ENCODE data around the gene SEMA5B. TPM values are rescaled to one million over a fixed set of nuclear protein-coding genes. Genes with fewer than 3 reads are reported as not detected.

SEMA5B gene
- total RNA-seq, 1 experiment from 2014 or later: 0.16 TPM

GRCh38 chr3:123044981-123045763 lies 17.6 kb upstream of the SEMA5B start:
- peaks cover 5% of the 10 kb centered on the region for H3K4me1 ChIP-seq

GRCh38 chr3:123042413-123042812 lies 14.8 kb upstream of the SEMA5B start:
- Histone ChIP-seq H3K27me3 (no peaks in the 10 kb centered on the region; the same call in 1 of the 2 replicates), H3K4me1 (peaks cover 5% of the 10 kb centered on the region), H3K9me3 (replicated peaks) (no peaks in the 10 kb centered on the region), H3K36me3 (no peaks in the 10 kb centered on the region), H3K4me3 (no peak overlapping the region), H3K27ac (no peak overlapping the region)
- DNase-seq: no peak

More at GRCh38 chr3:123044981-123045763, 17.6 kb upstream of the SEMA5B start:
- H3K36me3 ChIP-seq: no peaks in the 10 kb centered on the region
- no peaks in the 10 kb centered on the region for H3K9me3 ChIP-seq (replicated peaks)
- H3K27ac ChIP-seq: no peak overlapping the region
- no peak for DNase-seq
- H3K4me3 ChIP-seq: no peak overlapping the region
- no peaks in the 10 kb centered on the region; the same call in 1 of the 2 replicates for H3K27me3 ChIP-seq

- no peaks in the 10 kb centered on the region; the same call in 1 of the 2 replicates for H3K27me3 ChIP-seq
These were observed 11.6 kb upstream of the SEMA5B start for GRCh38 chr3:123039178-123039577.

GRCh38 chr3:123038751-123039150 lies 11.2 kb upstream of the SEMA5B start:
- H3K27me3 ChIP-seq: no peaks in the 10 kb centered on the region; the same call in 1 of the 2 replicates
- H3K27ac ChIP-seq: no peak overlapping the region
- H3K36me3 ChIP-seq: no peaks in the 10 kb centered on the region
- H3K4me1 ChIP-seq: no peaks in the 10 kb centered on the region
- no peaks in the 10 kb centered on the region for H3K9me3 ChIP-seq (replicated peaks)
- no peak overlapping the region for H3K4me3 ChIP-seq
- no peak for DNase-seq

More at GRCh38 chr3:123039178-123039577, 11.6 kb upstream of the SEMA5B start:
- H3K4me1 ChIP-seq: no peaks in the 10 kb centered on the region
- no peak overlapping the region for H3K4me3 ChIP-seq
- no peaks in the 10 kb centered on the region for H3K9me3 ChIP-seq (replicated peaks)
- H3K27ac ChIP-seq: no peak overlapping the region
- H3K36me3 ChIP-seq: no peaks in the 10 kb centered on the region
- DNase-seq: no peak

GRCh38 chr3:123037015-123037375 lies 9.4 kb upstream of the SEMA5B start:
- H3K27ac ChIP-seq: no peak overlapping the region
- H3K27me3 ChIP-seq: no peaks in the 10 kb centered on the region; the same call in 1 of the 2 replicates
- no peaks in the 10 kb centered on the region for H3K9me3 ChIP-seq (replicated peaks)
- H3K4me3 ChIP-seq: no peak overlapping the region
- no peaks in the 10 kb centered on the region for H3K36me3 ChIP-seq
- DNase-seq: no peak
- no peaks in the 10 kb centered on the region for H3K4me1 ChIP-seq

DNA sequence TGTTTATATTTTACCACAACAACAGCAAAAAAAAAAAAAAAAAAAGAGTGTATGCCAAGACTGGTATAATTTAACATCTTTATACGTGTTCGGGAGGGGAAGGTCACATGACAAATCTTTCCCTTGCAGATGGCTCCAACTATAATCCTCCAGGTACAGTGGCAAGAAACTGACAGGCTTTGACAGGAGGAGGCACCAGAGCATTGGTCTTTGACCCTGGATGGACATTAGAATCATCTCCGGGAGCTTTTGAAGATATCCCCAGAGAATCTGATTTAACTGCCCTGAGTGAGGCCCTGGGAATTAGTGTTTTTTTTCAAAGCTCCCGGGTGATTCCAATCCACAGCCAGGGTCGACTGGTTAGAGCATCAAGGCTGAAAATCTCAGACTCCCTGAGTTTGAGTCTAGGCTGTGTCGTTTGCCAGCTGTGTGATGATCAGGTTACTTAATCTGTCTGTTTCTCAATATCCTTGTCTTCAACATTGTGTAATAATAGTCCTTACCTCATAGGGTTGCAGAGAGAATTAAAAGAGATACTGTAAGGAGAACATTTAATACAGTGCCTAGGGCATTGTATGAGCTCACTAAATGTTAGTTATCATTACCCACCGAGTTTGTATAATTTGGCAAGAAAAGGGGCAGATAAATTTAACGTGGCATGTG lies 8.9 kb upstream of the SEMA5B start:
- Histone ChIP-seq H3K9me3 (replicated peaks) (no peaks in the 10 kb centered on the region), H3K4me1 (no peaks in the 10 kb centered on the region), H3K36me3 (no peaks in the 10 kb centered on the region), H3K27ac (no peak overlapping the region), H3K4me3 (no peak overlapping the region), H3K27me3 (no peaks in the 10 kb centered on the region)
- DNase-seq: no peak

DNA sequence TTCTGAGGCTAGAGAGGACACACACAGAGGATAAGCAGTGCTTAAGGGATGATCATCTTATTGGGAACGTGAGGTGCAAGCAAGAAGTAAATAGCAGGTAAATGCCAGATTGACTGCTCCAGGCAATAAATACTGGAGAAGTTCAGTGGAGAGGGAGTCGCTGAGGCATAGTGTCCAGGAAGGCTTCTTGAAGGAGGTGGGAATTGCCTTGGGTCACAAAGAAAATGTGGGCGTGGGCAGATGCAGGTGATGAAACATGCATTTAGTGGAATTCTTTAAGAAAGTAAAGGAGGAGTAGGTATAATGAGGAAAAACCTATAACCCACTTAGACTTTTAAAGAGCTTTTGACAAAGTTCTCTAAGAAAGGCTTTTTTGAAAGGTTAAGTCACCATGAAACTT lies 7.4 kb upstream of the SEMA5B start:
- H3K9me3 ChIP-seq (replicated peaks): no peaks in the 10 kb centered on the region
- no peak for DNase-seq
- H3K36me3 ChIP-seq: no peaks in the 10 kb centered on the region
- no peak overlapping the region for H3K27ac ChIP-seq
- no peaks in the 10 kb centered on the region for H3K27me3 ChIP-seq
- no peak overlapping the region for H3K4me3 ChIP-seq
- no peaks in the 10 kb centered on the region for H3K4me1 ChIP-seq

GRCh38 chr3:123034120-123034519 lies 6.6 kb upstream of the SEMA5B start:
- no peaks in the 10 kb centered on the region for H3K27me3 ChIP-seq
- no peaks in the 10 kb centered on the region for H3K36me3 ChIP-seq
- no peak for DNase-seq
- H3K4me3 ChIP-seq: no peak overlapping the region
- H3K9me3 ChIP-seq (replicated peaks): no peaks in the 10 kb centered on the region
- no peaks in the 10 kb centered on the region for H3K4me1 ChIP-seq
- no peak overlapping the region for H3K27ac ChIP-seq

DNA sequence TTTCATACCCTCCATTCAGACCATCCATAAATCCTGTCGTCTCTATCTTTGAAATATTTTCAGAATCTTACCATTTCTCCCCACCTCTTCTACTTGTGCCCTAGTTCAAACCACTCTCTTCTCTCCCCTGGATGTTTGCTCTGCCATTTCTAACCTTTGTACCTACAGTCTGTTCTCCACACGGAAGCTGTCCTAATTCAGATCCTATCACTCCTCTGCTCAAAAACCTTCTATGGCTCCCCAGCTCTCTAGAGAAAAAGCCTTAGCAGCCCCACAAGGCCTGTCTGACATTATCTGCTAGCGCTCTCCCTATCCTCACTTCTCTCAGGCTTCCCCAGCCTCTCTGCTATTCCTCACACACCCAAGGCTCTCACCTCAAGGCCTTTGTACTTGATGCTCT lies 4.5 kb upstream of the SEMA5B start:
- Histone ChIP-seq H3K27ac (no peak overlapping the region), H3K36me3 (no peaks in the 10 kb centered on the region), H3K9me3 (replicated peaks) (no peaks in the 10 kb centered on the region), H3K4me3 (no peak overlapping the region), H3K4me1 (no peaks in the 10 kb centered on the region), H3K27me3 (no peaks in the 10 kb centered on the region; the same call in 1 of the 2 replicates)
- DNase-seq: no peak

DNA sequence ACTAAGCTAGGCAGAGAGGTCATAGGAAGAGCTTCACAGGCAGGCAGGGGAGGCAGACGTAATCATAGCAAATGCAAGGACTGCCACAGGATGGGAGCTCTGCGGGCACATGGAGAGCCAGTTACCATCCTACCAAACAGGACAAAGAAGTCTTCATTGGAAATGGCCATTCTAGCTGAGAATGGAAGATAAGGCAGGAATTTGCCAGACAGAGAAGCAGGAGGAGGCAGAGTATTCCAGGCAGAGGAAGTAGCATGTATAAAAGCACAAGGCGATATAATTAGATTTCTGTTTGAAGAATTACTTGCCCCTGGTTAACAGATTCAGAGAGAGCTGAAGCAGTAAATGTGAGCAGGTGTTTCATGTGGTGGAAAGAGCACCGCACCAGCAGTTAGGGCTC lies 3.5 kb upstream of the SEMA5B start:
- H3K4me3 ChIP-seq: no peak overlapping the region
- no peaks in the 10 kb centered on the region for H3K4me1 ChIP-seq
- H3K27ac ChIP-seq: no peak overlapping the region
- no peaks in the 10 kb centered on the region; the same call in 1 of the 2 replicates for H3K27me3 ChIP-seq
- no peak for DNase-seq
- H3K36me3 ChIP-seq: no peaks in the 10 kb centered on the region
- H3K9me3 ChIP-seq (replicated peaks): no peaks in the 10 kb centered on the region

DNA sequence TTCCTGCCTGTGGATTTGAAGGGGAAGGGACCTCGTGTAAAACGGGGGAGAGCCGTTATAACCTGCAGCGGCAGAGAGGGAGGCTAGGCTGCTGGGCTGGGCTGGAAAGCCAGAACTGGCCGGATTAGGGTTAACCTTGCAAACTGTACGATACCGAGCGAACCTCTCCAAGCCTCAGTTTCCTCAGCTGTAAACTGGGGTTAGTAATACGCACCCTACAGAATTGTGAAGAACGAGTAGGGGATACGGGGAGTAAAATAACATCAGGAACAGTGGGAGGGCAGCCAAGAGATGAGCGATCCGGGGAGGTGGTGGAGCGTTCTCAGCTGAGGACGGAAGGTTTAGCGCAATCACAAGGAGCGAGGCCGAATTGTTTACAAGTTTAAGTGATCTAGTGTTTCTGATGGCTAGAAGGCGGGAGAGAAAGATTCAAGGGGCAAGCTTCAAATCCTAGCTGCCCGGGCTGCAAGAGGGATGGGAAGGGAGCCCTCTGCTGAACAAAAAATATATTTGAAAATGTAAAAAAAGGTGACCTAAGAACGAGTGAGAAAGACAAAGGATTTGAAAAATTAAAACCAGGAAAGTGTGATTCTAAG lies 768 bp upstream of the SEMA5B start:
- Histone ChIP-seq H3K36me3 (no peaks in the 10 kb centered on the region), H3K9me3 (replicated peaks) (no peaks in the 10 kb centered on the region), H3K27me3 (peaks cover 6% of the 10 kb centered on the region), H3K27ac (no peak overlapping the region), H3K4me3 (peak overlapping the region; percentile 39), H3K4me1 (no peaks in the 10 kb centered on the region)
- peak in 1 of 2 experiments; percentile 70 for DNase-seq

GRCh38 chr3:123026565-123027291 lies 835 bp downstream of the SEMA5B start:
- Histone ChIP-seq H3K27me3 (peaks cover 6% of the 10 kb centered on the region), H3K36me3 (no peaks in the 10 kb centered on the region), H3K9me3 (replicated peaks) (no peaks in the 10 kb centered on the region)

DNA sequence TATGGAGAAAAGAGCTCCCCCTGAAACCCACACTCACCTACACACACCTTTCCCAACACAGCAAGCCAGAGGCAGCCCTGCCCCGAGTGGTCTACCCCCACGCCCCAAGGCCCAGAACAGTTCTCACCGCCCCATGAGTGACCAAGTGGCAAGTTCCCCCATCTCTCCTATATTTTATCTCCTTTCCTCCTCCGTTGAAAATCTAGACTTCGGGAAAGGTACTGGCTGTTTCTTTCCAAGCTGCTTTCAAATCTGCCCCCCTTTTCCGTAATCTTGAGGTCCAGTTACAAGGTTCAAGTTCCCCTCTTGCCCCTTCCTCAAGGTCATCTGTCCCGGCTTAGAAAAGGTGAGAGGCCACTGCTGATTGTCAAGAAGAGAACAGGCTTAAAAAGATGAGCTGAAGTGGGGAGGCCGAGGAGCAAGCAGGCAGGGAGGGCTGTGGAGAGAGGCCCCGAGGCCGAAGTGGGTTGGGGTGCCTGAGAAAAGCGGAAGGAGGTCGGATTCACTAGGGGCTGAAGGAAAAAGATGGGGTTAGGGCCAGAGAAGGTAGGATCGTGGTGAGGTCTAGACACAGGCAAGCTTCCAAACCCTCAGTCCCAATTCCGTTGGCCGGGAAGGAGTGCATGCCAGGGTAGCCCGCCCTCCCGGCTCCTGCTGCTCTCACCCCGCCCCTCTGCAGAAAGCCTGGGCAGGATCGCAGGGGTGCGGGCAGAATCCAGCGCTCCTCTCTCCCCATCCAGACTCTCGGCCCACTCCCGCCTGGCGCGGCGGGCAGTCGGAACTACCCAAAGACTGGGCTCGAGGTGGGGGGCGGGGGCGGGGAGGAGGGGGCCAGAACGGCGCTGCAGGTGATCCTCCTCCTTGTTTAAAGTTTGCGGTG lies 1.7 kb downstream of the SEMA5B start:
- no peak for DNase-seq
- Histone ChIP-seq H3K27ac (no peak overlapping the region), H3K9me3 (replicated peaks) (no peaks in the 10 kb centered on the region), H3K27me3 (peaks cover 9% of the 10 kb centered on the region), H3K36me3 (no peaks in the 10 kb centered on the region), H3K4me3 (no peak overlapping the region), H3K4me1 (peaks cover 5% of the 10 kb centered on the region; the same call in 1 of the 2 replicates)

More at GRCh38 chr3:123026565-123027291, 835 bp downstream of the SEMA5B start:
- Histone ChIP-seq H3K4me3 (peak overlapping the region; percentile 39), H3K4me1 (peaks cover 5% of the 10 kb centered on the region; the same call in 1 of the 2 replicates), H3K27ac (no peak overlapping the region)
- no peak for DNase-seq

DNA sequence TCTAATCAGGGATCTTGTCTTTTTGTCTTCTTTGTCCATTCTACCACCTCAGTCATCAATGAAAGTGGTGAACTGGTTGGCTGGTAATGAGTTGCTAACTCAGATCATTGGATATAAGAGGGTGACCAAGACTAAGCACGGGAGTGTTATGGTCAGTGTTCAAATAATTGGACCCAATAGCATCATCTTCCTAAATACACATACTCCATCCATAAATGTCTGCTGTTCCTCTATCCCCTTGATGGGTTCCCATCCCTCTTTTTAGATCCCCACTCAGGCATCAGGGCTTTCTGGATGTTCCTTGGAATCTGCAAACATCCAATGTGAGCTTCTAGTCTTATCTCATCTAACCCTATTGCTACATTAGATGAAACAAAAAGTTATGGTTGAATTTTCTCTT lies 3.5 kb downstream of the SEMA5B start:
- H3K27me3 ChIP-seq: peaks cover 15% of the 10 kb centered on the region

More for the DNA sequence above, 3.5 kb downstream of the SEMA5B start:
- no peak for DNase-seq
- no peaks in the 10 kb centered on the region for H3K36me3 ChIP-seq
- H3K9me3 ChIP-seq (replicated peaks): no peaks in the 10 kb centered on the region
- H3K27ac ChIP-seq: no peak overlapping the region
- H3K4me3 ChIP-seq: no peak overlapping the region
- H3K4me1 ChIP-seq: peaks cover 5% of the 10 kb centered on the region; the same call in 1 of the 2 replicates

Measured in SJCRH30 (cell line).